Glutamatergic neuron (in vitro differentiated cells): ENCODE measurements around the gene ATP2C2. TPM values are rescaled to one million over a fixed set of nuclear protein-coding genes. Genes with fewer than 3 reads are reported as not detected.

Source experiments
- DNase-seq: peaks from one replicate; pipeline ENCODE4 v3.0.0; 2022
- H3K27ac Mint-ChIP-seq: one replicate; pipeline ENCODE4 v1.8.0; 2020; ENCODE audit warnings: mild to moderate bottlenecking, mixed read lengths, inconsistent platforms; ENCODE audit not compliant: unreplicated experiment
- H3K27me3 Mint-ChIP-seq: one replicate; pipeline ENCODE4 v1.8.0; 2020; ENCODE audit warnings: mild to moderate bottlenecking, moderate library complexity, mixed read lengths, inconsistent platforms; ENCODE audit not compliant: unreplicated experiment
- H3K36me3 Mint-ChIP-seq: one replicate; pipeline ENCODE4 v1.8.0; 2020; ENCODE audit warnings: mild to moderate bottlenecking, mixed read lengths, inconsistent platforms; ENCODE audit not compliant: unreplicated experiment
- H3K4me1 Mint-ChIP-seq: one replicate; pipeline ENCODE4 v1.8.0; 2020; ENCODE audit warnings: mild to moderate bottlenecking, low read depth, mixed read lengths, inconsistent platforms; ENCODE audit not compliant: unreplicated experiment
- H3K4me3 Mint-ChIP-seq: one replicate; pipeline ENCODE4 v1.8.0; 2020; ENCODE audit warnings: mild to moderate bottlenecking, mixed read lengths, inconsistent platforms; ENCODE audit not compliant: unreplicated experiment
- H3K9me3 Mint-ChIP-seq: one replicate; pipeline ENCODE4 v1.8.0; 2020; ENCODE audit warnings: mild to moderate bottlenecking, moderate library complexity, mixed read lengths, inconsistent platforms; ENCODE audit not compliant: unreplicated experiment
- CTCF ChIP-seq: fragments of 200-600 bp; sonication (generic); IDR thresholded peaks from one replicate; pipeline ENCODE4 v1.5.0; 2021; ENCODE audit not compliant: partially characterized antibody, unreplicated experiment
- total RNA-seq: library from RNA; stranded (reverse); fragmentation: NEBNext Ultra II Directional; extraction: Animal tissue kit (Norgen Biotek cat#: 25700); gene quantifications from one replicate; pipeline ENCODE4 v1.2.1, GENCODE V29; 2021; ENCODE audit not compliant: unreplicated experiment

ATP2C2 gene
- total RNA-seq, 1 donor from 2014 or later, result not detected

DNA sequence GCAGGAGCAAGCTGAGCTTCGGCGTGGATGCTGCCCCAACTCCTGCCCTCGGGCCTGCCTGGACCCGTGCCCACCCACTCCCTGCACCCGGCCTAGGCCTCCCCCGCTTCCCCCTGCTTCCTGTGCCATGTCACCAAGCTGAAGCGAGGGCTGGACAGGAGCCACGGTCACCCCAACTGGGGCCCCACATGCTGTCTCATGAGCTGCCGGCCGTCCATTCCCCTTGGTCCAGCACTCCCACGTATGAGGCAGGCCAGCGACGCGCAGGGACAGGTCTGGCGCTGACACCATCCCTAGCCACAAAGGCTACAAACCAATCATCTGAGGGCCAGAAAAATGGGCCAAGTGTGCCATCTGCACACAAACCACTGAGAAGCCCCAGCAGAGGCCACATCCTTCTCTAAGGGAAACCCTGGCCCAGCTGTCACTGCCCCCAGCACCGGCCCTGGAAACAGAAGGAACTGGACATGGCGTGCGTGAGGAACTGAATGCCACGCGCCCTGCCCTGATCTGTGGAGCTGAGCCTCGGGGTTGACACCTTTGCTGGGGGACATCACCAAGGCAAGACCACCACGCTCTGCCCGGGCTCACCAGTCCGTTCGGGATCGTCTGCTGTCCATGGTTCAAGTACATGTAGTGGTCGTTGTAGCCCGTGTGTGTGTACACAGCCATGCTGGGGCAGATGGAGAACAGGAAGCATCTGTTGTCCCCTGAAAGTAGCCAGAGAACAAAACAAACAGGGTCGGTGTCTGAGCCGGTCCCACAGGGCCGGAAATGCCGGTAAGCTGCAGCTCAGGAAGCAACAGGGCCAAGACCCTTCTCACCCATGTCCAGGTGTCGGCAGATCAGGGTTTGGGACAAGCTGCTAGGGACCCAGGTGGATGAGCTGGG is 113.9 kb downstream of the ATP2C2 start:
- Mint-ChIP-seq H3K27me3 (peaks cover 14% of the 10 kb centered on the region), H3K36me3 (peaks cover 12% of the 10 kb centered on the region), H3K27ac (no peak overlapping the region), H3K9me3 (peaks cover 3% of the 10 kb centered on the region), H3K4me3 (no peak overlapping the region), H3K4me1 (peaks cover 24% of the 10 kb centered on the region)
- TF ChIP-seq CTCF, result no peak
- no peak for DNase-seq

- no peak overlapping the region for H3K27ac Mint-ChIP-seq
Measured at GRCh38 chr16:84482951-84483881, 114.9 kb downstream of the ATP2C2 start.

GRCh38 chr16:84483882-84484565 is 115.7 kb downstream of the ATP2C2 start:
- Mint-ChIP-seq H3K4me1 (peaks cover 12% of the 10 kb centered on the region), H3K9me3 (peaks cover 2% of the 10 kb centered on the region), H3K36me3 (peaks cover 2% of the 10 kb centered on the region), H3K4me3 (no peak overlapping the region), H3K27ac (no peak overlapping the region), H3K27me3 (peaks cover 7% of the 10 kb centered on the region)
- TF ChIP-seq CTCF, result no peak
- no peak for DNase-seq

More at GRCh38 chr16:84482951-84483881, 114.9 kb downstream of the ATP2C2 start:
- no peak for DNase-seq
- Mint-ChIP-seq H3K27me3 (peaks cover 13% of the 10 kb centered on the region), H3K4me1 (peaks cover 20% of the 10 kb centered on the region), H3K9me3 (peaks cover 3% of the 10 kb centered on the region), H3K36me3 (peaks cover 10% of the 10 kb centered on the region), H3K4me3 (no peak overlapping the region)
- no peak for TF ChIP-seq CTCF

- peak; percentile 76 for DNase-seq
- Mint-ChIP-seq H3K9me3 (peaks cover 1% of the 10 kb centered on the region), H3K27ac (peak overlapping the region; percentile 31), H3K27me3 (peaks cover 6% of the 10 kb centered on the region), H3K4me1 (peaks cover 11% of the 10 kb centered on the region), H3K4me3 (no peak overlapping the region), H3K36me3 (no peaks in the 10 kb centered on the region)
- TF ChIP-seq CTCF, result peak; percentile 76
Measured at GRCh38 chr16:84484579-84485254, 116.4 kb downstream of the ATP2C2 start.
